CD4-positive, alpha-beta T cell treated with Interleukin-15 for 4 hours (primary cell): Measurements from ENCODE around the gene SYNPR.
"Not testable (repeated sequence)": the region's sequence is repeated elsewhere in the genome, so short reads cannot be mapped to it uniquely, and the experiment has no call there.

Experiments
- DNase-seq: peaks from one replicate; pipeline ENCODE4 v3.0.0-alpha.2; 2020; ENCODE audit warnings: low spot score

SYNPR gene

DNA sequence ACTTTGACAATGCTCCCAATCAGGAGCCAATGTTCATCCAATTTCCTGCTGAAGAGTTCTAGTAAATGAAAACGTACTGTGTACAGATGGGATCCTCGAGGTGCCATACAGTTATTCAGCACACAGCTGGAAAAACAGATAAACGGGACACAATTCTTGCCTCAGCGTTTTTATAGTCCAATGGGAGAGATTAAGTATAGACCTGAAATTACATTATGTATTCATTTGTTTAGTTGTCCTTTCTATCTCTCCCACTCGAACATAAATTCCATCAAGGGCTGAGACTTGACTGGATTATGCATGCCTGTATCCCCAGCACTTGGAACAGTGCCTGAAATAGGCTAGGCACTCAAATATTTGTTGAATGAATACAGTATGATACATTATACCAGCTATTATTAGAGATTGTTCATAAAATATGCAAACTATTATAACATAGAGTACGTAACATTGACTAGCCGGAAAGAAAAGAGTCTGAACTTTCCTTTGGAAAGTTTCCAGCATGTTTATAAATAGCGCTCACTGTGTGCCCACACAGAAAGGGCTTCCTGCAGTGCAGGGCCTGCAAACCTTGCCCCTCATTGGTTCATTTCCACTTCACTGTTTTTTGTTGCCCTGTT is 346.9 kb downstream of the SYNPR start:
- no peak for DNase-seq

DNA sequence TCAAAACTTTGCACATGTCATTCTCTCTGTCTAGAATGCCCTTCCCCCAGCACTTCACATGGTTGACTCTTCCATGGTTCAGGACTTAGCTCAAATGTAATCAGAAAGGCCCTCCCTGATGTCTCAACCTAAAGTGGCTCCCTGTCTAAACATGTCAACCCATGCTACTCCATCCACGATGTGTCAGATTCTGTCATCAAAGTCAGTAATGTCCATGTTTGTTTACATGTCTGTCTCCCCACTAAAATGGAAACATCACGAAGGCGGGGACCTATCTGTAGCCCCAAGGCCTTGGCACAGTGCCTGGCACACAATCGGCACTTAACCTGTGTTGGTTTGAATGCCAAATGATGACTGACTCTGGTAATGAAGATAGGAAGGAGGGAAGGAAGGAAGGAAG is 353.6 kb downstream of the SYNPR start:
- no peak for DNase-seq

DNA sequence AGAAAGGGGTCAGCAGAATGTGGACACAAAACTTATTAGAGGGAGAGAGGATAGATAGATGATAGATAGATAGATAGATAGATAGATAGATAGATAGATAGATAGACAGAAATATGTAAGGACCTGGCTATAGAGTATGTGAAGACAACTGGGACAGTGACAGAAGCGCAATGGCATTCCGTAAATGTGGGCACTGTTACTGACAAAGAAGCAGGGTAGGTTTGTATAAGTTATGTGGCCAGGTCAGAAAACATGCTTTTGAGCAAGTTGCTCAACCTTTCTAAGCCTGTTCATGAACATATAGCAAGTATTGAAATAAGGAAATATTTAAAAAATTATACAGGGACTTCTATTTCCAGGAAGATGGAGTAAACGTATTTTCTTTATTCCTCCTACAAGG is 357.1 kb downstream of the SYNPR start:
- DNase-seq = no peak

DNA sequence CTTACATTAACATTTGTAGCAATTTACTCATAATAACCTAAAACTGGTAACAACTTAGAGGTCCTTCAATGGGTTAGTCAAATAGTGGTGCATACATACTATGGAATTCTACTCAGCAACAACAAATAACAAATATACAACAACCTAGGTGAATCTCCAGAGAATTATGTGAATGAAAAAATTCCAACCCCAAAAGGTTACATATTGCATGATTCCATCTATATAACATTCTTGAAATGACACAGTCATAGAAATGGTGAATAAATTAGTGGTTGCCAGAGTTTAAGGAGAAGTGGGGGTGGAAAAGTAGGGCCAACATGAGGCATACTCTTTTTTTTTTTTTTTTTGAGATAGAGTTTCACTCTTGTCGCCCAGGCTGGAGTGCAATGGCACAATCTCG is 361.7 kb downstream of the SYNPR start:
- DNase-seq = no peak

DNA sequence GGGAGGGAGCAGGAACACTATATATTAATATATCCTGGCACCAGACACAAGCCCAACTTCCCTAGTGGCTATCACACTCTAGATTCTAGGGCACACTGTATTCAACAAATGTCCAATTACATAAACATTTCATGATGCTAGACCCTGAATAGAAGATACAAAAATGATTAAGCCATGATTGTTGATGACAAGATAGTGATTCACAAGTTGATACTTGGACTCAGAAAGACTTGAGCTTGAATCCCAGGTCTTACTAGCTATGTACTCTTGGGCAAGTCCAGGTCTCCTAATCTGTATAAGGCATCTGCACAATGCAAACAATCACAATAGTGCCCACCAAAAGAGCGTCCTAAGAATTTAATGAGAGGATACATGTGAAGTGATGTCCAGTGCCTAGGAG is 364.4 kb downstream of the SYNPR start:
- DNase-seq = no peak

DNA sequence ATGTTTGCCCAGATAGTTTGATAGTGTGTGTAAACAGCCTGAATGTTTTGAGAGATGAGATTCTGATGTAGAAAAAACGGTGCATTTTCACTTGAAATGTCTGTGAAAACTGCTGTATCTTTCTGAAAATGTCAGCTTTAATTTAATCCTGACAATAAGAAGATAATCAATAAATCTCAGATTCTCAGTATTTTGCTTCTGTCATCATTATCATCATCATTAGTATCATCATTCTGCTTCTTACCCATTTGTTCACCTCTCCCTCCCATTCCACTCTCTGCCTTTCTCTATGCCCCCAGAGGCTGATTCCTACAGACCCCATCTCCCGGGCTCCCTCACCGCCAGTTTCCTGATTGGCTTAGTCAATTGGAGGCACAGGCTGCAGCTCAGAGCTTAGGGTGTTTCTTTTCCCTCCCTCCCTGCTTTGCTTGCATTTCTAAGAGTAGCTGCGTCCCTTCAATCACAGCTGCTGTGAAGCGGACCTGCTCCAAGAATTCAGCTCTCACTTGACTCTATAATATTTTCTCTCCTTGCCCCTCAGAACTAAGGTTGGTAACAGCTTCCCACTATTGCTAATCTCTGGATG is 366.2 kb downstream of the SYNPR start:
- no peak for DNase-seq

DNA sequence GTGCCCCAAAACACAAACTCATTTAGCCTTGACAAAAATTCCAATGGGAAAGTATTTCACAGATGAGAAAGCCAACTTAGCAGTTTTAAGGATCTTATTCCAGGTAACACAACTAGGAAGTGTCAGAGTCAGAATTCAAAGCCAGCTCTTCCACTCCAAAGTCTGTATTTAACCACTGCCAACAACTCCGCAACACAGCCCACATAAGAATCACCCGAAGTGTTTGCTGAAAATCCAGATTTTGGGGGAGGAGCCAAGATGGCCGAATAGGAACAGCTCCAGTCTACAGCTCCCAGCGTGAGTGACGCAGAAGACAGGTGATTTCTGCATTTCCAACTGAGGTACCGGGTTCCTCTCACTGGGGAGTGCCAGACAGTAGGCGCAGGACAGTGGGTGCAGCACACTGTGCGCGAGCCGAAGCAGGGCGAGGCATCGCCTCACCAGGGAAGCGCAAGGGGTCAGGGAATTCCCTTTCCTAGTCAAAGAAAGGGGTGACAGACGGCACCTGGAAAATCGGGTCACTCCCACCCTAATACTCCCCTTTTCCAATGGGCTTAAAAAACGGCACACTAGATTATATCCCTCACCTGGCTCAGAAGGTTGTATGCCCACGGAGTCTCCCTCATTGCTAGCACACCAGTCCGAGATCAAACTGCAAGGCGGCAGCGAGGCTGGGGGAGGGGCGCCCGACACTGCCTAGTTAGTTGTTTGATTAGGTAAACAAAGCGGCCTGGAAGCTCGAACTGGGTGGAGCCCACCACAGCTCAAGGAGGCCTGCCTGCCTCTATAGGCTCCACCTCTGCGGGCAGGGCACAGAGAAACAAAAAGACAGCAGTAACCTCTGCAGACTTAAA is 367.0 kb downstream of the SYNPR start:
- DNase-seq = not testable (repeated sequence)

DNA sequence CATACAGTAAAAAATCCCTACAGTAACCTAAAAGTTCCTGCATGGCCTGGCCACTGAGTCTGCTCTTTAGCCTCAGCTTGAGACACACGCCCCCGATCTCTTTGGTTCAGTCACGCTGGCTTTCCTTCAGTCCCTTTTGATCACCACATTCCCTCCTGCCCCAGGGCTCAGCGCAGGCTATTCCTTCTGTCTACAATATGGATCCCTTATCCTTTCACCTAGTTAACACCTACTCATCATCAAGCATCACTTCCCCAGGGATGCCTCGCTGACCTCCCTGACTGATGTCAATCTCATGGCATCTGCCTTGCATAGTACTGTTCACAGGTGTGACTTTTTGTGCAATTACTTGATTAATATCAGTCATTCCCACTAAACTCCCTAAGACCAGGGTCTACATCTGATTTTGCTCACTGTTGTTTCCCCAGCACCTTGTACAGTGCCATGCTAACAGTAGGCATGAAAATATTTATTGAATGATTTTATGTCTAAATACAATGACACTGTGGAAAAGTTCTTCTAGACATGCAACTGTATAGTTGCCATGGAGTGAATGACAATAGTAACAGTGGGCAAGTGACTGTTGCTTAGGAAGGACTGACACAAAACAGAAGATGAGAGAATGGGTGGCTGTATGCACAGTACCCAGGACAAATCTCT is 374.1 kb downstream of the SYNPR start, which contains the start of gene SNTN:
Gene SNTN (plus strand): TSS at position 610 of the 660 bp plus-strand sequence. CDS start 13 bp downstream, at position 623.
- DNase-seq = no peak

DNA sequence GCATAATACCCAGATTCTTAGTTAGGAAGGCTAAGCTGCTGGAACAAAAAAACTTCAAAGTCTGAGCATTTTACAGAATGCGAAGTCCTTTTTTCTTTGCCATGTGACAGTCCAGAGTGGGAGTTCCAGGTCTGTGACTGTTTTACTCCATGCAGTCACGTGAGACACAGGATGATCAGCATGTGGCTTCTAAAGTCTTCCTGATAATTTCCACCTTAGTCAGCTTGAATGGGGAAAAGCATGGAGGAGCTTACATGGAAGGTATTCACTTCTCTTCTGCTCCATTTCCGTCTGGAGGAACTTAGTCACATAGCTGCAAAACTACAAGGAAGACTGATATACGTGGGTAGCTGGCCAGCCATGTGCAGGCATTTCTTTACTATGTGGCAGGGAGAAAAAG is 376.1 kb downstream of the SYNPR start:
- no peak for DNase-seq

DNA sequence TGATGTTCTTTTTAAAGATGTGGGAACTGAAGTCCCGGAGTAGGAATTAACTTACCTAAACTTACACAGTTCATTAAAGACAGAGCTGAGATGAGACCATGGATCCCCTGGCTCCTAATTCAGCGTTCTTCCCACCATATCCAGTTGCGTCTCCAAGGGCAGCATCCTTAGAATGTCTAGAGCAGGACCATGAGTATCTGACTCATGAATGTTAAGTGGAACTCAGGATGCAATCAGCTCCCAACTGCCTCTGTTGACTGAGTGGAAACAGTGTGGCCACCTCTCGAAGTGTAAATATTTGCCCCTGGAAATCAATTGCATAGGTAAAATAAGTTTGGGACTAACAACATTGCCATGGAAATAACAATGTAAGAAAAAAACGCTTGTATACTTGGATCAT is 376.8 kb downstream of the SYNPR start:
- DNase-seq = no peak

DNA sequence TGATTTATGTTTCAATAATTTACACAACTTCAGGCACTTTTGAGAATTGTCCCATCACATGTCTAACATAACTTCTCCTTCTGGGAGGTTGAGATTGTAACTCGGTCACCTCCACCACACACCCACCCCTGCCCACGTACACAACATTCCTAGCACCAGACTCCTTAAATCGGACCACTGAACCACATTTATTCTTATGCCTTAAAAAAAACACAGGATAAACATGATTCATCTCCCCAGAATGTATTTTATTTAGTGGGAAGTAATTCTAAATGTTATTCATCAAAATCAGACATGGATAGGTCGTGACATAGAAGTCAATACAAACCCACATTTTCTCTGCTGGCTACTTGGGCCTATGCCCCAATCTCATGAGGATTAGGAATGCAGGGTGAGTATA is 377.4 kb downstream of the SYNPR start:
- no peak for DNase-seq

DNA sequence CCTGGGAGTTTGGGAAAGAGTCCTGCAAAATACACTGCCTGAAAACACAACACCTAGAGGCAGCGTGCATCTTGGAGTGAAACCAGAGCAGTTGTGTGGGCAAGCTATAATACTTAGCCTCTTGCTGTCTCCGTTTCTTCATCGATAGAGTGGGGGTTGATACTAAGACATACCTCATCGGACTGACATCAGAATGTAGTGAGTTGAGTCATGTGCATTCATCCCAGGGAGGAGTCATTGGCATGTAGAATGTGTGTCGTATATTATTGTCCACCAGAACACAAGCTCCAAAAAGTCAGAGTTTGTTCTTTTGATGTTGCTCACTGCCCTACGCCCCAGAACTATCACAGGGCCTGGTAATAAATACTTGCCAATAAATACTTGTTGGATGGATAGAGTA is 378.7 kb downstream of the SYNPR start:
- no peak for DNase-seq

DNA sequence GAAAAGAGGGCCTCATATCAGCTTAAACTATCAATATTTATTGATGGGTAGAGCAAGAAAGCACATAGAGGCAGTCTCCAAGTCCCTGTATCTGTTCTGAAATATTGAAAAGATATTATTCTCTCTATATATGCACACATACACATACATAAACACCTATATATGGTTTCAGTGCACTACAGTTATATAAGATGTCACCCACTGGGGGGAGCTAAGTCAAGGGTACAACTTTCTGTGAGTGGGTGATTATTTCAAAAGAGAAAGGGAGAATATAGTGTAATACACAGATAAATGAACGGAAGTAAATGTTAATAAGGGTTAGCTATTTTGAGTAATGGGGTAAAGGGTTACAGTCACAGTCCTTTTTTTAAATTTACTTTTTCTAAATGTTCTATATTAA is 383.1 kb downstream of the SYNPR start:
- DNase-seq = no peak

DNA sequence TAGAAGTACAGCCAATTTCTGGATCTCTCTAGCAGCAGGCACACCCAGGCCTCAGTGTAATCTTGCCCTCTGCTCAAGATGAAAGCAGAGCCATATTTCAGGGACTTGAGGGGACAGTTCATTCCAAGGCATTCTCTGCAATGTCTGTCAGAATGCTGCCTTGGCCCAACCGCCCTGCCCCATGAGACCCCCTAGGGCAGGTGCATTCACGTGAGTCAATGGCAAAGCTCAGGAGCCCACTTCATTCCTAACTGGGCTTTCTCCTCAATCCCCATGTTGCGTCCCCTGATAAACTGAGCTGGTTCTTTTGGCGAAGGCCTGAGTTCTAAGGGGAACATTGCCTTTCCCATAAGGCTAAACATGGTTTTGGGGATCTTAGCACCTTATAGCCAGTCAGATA is 383.9 kb downstream of the SYNPR start:
- DNase-seq = no peak

DNA sequence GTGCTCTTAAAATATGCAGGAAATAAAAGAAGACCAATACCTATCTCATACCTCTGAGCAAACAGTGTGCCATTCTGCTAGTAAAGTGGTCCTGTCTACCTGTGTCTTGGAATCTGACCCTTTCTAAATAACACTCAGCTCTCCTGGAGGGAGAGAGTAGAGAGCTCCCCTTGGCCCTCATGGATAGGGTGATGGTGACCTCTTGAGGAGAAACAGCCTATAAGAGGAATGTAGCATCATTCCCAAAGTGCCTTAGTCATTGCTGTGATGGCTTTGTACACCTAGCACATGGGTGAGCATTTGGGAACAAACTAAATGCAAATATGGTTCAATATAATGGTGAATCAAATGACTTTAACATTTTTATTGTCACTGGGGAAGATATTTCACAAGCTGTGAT is 384.4 kb downstream of the SYNPR start:
- no peak for DNase-seq
